HL-60 (cell line): Measurements from ENCODE around the gene CIB2.

Experiments used
- DNase-seq, 2 experiments: peaks; one replicate each; pipeline ENCODE4 v3.0.0-alpha.2; 2010 to 2020; ENCODE audit warnings: low read depth in 1 of 2, low spot score in 1 of 2
- H3K27ac ChIP-seq: fragments of 250-450 bp; sonication (Bioruptor Pico); replicated peaks from 2 replicates; pipeline ENCODE4 v1.5.1; 2020; ENCODE audit warnings: mild to moderate bottlenecking, moderate library complexity
- H3K27me3 ChIP-seq: fragments of 250-450 bp; sonication (Bioruptor Pico); 2 replicates; pipeline ENCODE4 v1.5.1; 2021; ENCODE audit warnings: mild to moderate bottlenecking, moderate library complexity; ENCODE audit not compliant: insufficient read depth, poor library complexity, severe bottlenecking
- H3K4me3 ChIP-seq: replicated peaks from 2 replicates; pipeline ENCODE4 v1.5.1; 2011; ENCODE audit warnings: mild to moderate bottlenecking, control low read depth, low read length; ENCODE audit not compliant: insufficient read depth
- GABPA ChIP-seq: IDR thresholded peaks from 2 replicates; pipeline ENCODE4 v1.6.1; 2012; ENCODE audit warnings: low read depth
- POLR2AphosphoS5 ChIP-seq: IDR thresholded peaks from 2 replicates; pipeline ENCODE4 v1.6.1; 2012; ENCODE audit warnings: low read depth
- REST ChIP-seq: IDR thresholded peaks from 2 replicates; pipeline ENCODE4 v1.6.1; 2012; ENCODE audit warnings: low read depth; ENCODE audit not compliant: insufficient replicate concordance
- SPI1 ChIP-seq: IDR thresholded peaks from 2 replicates; pipeline ENCODE4 v1.6.1; 2012; ENCODE audit warnings: low read depth, mild to moderate bottlenecking, borderline replicate concordance
- TF ChIP-seq, protein P1 (sequence below): IDR thresholded peaks from one replicate; pipeline ENCODE4 v1.5.1; 2011; ENCODE audit warnings: low read length, control low read depth, inconsistent platforms; ENCODE audit not compliant: insufficient read depth

CIB2 gene

DNA sequence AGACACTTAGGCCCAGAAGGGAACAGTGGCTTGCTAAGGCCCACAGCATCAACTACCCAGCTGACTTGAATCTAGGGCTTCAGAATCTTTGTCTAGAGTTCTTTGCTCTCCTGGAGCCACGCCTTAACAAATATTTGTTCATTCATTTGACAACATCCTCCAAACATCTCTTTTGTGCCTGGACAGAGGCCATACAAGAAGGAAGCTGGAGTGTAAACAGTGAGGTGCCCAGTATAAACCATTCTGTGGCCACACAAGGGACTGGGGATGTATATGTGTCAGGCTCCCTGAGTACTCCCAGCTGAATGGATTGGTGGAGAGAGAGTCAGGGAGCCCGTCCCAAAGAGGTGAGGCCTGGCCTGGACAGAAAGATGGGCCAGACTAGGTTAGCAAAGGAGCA lies 3.4 kb downstream of the CIB2 start:
- TF ChIP-seq POLR2AphosphoS5: no peak
- TF ChIP-seq SPI1: no peak
- no peak for TF ChIP-seq REST
- TF ChIP-seq, protein P1, sequence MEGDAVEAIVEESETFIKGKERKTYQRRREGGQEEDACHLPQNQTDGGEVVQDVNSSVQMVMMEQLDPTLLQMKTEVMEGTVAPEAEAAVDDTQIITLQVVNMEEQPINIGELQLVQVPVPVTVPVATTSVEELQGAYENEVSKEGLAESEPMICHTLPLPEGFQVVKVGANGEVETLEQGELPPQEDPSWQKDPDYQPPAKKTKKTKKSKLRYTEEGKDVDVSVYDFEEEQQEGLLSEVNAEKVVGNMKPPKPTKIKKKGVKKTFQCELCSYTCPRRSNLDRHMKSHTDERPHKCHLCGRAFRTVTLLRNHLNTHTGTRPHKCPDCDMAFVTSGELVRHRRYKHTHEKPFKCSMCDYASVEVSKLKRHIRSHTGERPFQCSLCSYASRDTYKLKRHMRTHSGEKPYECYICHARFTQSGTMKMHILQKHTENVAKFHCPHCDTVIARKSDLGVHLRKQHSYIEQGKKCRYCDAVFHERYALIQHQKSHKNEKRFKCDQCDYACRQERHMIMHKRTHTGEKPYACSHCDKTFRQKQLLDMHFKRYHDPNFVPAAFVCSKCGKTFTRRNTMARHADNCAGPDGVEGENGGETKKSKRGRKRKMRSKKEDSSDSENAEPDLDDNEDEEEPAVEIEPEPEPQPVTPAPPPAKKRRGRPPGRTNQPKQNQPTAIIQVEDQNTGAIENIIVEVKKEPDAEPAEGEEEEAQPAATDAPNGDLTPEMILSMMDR: no peak
- no peak for TF ChIP-seq GABPA
- no peak for DNase-seq
- no peak overlapping the region for H3K4me3 ChIP-seq
- H3K27me3 ChIP-seq: peaks cover 6% of the 10 kb centered on the region
- no peak overlapping the region for H3K27ac ChIP-seq

- DNase-seq: no peak
- TF ChIP-seq REST (peak; percentile 79), POLR2AphosphoS5 (no peak)
- H3K4me3 ChIP-seq: no peak overlapping the region
- peaks cover under 1% of the 10 kb centered on the region for H3K27me3 ChIP-seq
- H3K27ac ChIP-seq: no peak overlapping the region
These were observed 6.0 kb downstream of the CIB2 start for GRCh38 chr15:78125267-78125666.

DNA sequence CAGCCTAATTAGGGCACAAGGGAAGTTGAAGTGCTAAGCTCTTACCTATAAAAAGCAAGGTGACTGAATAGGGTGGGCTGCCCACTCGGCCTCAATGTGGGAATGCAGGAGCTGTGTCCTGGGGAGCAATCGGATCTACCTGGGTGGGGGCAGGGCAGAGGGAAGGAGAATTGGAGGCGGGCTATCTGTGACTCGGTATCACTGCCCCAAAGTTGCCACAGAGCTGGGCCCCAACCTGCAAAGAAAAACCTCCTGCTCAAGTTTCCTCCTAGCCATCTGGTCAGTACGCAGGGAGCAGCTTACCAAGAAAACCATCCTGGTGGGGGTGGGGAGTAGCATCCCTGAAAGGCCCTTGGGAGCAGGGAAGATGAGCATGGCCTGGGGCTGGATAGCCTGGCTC lies 10.7 kb downstream of the CIB2 start:
- H3K27ac ChIP-seq: no peak overlapping the region
- no peak for TF ChIP-seq REST
- no peak for TF ChIP-seq POLR2AphosphoS5
- TF ChIP-seq, protein P1: no peak
- TF ChIP-seq SPI1: no peak
- TF ChIP-seq GABPA: no peak
- H3K27me3 ChIP-seq: no peaks in the 10 kb centered on the region
- DNase-seq: no peak
- no peak overlapping the region for H3K4me3 ChIP-seq

GRCh38 chr15:78112551-78112950 lies 18.7 kb downstream of the CIB2 start:
- H3K27me3 ChIP-seq: no peaks in the 10 kb centered on the region
- DNase-seq: no peak
- TF ChIP-seq SPI1: no peak
- no peak for TF ChIP-seq GABPA
- no peak overlapping the region for H3K4me3 ChIP-seq
- no peak overlapping the region for H3K27ac ChIP-seq
